Left hindlimb (tissue), 1 donor: ENCODE measurements around the gene TAOK2.

ENCODE experiments used
- DNase-seq: peaks from one replicate; pipeline ENCODE4 v3.0.0-alpha.2; 2018

Gene TAOK2

DNA sequence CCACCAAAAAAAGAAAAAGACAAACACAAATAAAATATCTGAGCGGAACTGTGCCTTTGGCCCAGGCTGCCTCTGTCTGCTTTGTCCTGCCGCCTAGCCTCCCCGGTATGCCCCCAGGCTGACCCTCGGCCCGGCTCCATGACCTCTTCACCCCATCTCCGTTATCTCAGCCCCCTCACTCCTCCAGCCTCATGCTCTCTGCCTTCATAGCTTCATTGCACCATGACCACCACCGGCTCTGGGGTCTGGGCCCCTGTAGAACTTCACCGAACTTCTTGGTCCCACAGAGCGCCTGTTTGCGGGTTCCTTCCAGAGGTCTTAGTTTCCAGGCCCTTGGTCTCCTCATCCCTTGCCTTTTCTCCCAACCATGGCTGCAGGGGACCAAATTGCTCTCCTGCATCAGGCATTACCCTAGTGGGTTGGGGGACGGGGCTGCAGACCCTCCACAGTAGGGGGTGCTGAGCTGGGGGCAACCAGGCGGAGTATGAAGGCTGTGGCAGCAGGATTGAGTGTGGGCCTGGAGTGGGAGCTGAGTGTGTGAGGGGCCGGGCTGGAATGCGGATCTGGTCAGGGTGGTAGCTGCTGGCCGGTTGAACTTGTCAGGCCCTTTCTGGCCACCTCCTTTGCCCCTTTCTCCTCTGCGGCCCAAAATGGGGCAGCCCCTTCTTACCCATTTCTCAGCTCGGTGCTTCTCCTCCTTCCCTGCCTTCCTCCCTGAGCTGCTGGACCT is 14.8 kb downstream of the TAOK2 start:
- no peak for DNase-seq

DNA sequence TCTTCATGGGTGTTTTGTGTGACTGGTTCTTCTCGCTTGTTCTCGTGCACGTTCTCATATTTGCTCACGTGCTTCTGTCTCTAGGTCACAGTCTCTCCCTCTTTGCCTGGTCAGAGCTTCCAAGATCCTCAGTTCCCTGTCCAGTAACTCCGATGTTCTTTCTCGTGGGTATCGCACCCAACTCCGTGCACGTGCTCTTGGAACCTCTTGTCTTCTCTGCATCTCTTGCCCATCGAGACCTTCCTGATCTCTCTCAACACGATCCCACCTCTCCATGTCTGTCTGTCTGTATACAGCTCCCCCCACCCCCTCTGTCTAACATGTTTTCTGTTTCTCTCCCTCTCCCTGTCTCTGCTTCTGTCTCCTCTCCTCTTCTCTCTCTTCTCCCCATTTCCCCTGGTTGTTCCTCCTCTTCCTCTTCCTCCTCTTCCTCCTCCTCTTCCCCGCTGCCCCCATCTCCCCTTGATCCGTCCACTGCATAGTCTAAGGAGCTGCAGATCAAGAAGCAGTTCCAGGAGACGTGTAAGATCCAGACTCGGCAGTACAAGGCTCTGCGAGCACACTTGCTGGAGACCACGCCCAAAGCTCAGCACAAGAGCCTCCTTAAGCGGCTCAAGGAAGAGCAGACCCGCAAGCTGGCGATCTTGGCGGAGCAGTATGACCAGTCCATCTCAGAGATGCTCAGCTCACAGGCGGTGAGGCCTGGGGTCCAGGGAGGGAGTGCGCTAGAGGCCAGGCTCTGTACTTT is 15.6 kb downstream of the TAOK2 start:
- no peak for DNase-seq

DNA sequence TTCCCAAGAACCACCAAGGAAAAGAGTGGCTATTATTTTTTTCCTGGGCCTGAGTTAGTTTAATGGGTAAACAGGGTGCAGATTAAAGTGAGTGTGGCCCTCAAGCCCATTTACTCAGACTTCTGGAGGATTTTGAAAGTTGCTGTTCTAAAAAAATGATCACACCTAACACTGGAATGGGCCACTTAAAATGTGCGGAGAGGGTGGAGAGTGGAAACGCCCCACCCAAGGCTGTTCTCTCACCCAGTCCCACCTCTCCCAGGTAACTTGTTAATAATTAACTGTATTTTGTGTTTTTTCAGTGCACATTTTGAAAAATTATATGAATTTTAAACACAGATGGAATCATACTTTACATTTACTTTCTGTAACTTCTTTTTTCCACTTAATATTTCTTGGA is 16.4 kb downstream of the TAOK2 start:
- no peak for DNase-seq

DNA sequence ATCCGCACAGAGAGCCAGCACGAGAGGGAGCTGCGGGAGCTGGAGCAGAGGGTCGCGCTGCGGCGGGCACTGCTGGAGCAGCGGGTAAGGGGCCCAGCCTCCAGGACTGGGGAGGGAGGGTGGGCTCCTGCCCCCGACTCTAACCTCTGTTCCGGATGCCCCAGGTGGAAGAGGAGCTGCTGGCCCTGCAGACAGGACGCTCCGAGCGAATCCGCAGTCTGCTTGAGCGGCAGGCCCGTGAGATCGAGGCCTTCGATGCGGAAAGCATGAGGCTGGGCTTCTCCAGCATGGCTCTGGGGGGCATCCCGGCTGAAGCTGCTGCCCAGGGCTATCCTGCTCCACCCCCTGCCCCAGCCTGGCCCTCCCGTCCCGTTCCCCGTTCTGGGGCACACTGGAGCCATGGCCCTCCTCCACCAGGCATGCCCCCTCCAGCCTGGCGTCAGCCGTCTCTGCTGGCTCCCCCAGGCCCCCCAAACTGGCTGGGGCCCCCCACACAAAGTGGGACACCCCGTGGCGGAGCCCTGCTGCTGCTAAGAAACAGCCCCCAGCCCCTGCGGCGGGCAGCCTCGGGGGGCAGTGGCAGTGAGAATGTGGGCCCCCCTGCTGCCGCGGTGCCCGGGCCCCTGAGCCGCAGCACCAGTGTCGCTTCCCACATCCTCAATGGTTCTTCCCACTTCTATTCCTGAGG is 17.4 kb downstream of the TAOK2 start:
- DNase-seq, result no peak

DNA sequence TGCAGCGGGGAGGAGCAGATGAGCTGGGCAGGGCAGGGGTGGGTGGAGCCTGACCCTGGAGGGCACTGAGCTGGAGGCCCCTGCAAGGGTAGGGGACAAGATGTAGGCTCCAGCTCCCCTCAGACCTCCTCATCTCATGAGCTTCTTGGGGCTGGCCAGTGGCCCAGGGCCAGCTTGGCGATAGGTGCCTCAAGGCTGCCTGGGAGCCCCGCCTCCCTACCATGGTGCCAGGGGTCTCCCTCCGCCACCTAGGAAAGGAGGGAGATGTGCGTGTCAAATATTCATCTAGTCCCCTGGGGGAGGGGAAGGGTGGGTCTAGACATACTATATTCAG is 17.9 kb downstream of the TAOK2 start:
- DNase-seq, result no peak

DNA sequence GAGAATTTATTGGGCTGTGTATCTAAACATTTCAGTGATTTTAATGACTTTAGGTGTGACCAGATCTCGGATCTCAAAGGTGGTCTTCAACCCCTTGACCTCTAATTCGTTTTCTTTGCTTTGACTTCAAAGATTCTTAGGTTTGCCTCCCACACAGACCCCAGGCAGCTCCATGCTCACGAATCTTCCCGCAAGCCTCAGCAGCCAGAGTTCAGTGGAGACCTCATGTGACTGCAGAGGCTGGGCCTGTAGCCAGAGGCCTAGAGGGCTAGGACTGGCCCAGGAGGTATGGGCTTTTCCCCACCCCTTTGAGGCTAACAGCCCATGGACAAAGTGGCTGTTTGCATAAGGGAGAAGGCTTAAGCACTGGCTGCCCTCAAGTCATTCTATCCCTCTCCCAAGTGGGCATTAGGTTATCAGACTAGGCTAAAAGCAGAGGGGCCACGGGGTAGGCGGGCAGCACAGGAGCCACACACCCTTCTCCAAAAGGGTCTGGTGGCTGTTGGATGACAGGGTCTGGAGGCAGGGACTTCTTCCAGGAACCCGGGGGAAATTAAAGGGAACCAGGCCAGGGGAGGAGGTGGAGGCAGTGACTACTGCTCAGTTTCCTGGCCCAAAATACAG is 18.8 kb downstream of the TAOK2 start:
- DNase-seq, result no peak

DNA sequence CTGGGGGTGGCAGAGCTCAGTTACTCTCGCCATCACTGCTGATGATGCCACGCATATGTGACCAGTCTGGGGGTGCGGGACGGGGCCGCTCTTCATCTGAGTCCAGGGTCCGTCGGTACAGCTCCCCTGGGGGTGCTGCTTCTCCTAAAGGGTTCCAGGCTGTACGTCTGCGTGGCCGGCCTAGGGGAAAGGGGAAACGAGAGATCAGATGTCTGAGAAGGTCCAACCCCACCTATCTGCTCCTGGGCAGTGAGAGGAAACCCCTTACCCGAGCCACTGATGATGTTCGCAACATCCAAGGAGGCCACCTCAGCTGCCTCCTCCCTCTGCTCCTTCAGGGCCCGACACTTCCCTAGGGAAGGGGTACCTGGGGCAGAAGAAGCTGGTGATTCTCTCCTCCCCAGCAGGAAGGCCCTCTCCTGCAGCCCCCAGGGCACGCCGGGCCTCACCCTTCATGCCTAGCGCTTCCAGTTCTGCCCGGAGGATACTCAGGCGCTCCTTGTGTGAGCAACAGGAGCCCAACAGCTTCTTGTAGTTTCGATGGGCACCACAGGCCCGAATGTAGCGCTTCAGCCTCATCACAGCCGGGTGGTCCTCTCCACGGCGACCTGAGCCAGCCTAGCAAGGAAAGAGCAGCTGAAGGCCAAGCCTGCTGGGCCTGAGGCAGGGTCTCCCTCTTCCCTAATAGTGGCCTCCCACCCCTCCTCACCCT is 19.7 kb downstream of the TAOK2 start:
- DNase-seq, result no peak

DNA sequence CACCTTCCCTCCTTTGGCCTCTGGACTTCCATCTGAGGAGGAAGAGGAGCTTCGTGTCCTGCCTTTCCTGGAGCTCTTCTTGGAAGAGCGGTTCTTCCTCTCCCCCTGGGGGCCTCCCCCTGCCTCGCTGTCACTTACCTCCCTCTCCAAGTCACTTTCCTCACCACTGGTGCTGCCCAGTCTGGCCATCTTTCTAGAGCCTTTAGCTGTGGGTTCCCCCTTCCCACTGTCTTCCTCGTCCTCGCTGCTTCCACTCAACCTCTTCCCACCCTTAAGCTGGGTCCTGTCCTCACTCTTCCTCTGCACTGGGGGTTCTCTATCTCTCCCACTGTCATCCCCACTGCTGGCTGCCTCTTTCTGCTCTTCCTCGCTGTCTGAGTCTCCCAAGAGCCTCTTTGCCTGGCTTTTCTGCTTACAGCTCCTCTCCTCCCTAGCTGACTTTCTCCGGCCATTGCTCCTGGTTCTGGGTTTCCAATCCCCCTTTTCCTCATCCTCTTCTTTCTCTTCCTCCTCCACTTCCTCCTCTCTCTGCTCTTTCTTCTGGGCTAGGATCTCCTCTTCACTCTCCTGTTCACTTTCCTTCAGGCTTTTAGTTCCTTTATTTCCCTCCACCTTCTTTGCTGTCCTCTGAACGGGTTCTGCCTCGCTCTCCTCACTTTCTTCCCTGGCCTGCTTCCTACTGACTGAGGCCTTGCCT is 20.4 kb downstream of the TAOK2 start:
- no peak for DNase-seq

DNA sequence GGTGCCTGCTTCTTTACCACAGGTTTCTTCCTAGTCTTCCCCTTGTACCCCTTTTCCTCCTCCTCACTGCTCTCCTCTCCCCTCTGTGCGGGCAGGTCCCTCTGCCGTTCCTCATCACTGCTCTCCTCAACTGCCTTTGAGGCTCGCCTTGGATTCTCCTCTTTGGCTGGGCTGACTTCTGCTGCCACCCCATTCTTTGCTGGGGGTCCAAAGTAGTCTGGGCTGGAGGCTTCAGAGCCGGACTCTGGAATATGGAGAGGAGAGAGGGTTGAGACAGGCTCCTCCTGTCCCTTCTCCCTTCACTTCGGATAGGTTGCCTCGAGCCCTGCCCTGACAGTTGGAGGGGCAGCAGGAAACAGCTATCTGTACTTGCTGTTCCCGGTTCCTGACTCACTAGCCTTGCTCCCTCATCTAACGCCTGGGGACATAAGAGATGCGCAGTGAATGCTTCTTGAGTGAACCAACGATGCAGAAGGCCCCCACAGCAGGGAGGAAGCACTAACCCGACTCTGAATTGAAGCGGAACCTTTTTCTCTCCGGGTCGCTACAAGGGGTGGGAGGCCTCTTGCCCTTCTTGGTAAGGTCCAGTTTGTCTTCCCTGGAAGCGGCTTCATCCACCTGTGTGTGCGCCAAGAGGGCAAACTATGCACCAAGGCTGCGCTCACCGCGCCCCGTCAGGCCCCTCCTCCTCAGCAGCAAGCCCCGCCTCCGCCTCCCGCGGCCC is 21.1 kb downstream of the TAOK2 start:
- no peak for DNase-seq

DNA sequence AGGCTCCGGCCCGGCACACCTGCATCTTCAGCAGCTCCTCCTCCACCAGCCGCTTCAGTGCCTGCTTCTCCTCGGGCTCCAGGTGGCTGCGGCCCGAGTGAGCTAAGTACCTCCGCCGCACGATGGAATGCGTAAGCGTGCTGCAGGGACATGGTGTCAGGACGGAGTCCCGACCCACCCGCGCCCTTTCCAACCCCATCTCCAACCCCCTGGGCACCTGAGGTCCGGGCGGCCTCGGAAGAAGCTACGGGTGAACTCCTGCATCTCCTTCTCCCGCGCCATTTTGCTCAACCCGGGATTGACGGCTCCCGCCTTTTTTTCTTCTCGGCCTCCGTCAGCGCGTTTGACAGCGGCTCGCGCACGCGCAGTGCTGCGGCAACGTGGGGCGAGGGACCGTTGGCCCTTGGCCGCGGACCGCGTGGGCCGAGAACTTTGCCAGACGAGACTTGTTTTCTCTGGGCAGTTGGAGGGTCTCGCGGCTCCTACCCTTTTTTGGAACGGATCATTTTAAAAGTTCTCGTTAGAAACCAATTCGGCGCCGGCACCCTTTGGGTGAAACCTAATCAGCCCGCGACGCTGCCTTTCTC is 21.7 kb downstream of the TAOK2 start, which contains the start of gene HIRIP3:
TSS of gene HIRIP3 (minus strand) at position 294 of the 587 bp plus-strand sequence. CDS start at position 282, 12 bp downstream.
- peak; percentile 90 for DNase-seq

DNA sequence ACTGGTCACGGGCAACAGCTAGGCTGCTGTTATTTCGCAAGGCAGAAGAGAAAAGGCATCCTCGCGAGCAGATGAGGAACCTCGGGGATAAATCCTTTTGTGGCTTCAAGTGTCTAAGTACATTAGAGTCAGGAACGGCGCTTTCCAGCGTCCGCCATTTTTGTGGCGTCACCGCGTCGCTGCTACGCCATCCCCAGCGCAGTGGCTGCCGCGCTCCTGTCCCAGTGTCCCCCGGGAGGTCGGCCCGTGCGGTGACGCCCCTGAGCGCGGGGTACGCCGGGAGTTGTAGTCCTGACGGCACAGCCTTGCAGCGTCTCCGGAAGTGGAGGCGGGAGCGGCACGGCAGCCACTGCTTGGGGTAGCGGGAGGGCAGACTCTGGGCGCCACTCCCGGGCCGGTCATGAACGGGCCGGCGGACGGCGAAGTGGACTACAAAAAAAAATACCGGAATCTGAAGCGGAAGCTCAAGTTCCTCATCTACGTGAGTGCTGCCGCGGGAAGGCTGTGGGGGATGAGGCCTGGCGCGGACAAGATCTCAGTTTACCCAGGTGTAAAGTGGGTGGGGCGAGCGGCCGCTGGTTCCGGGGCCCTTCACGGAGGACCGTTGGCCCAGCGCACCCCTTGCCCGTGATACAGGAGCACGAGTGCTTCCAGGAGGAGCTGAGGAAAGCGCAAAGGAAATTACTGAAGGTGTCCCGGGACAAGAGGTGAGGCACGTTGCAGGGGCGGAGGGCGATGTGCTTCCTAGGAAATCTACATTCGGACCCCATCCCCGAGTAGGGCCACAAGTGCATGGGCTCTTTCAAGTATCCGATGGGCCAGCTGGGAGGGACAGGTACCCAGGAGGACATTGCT is 22.5 kb downstream of the TAOK2 start, which contains the start of gene INO80E:
TSS of gene INO80E (plus strand) at position 331 of the 855 bp plus-strand sequence. CDS start at position 401, 70 bp downstream.
- peak; percentile 98 for DNase-seq

DNA sequence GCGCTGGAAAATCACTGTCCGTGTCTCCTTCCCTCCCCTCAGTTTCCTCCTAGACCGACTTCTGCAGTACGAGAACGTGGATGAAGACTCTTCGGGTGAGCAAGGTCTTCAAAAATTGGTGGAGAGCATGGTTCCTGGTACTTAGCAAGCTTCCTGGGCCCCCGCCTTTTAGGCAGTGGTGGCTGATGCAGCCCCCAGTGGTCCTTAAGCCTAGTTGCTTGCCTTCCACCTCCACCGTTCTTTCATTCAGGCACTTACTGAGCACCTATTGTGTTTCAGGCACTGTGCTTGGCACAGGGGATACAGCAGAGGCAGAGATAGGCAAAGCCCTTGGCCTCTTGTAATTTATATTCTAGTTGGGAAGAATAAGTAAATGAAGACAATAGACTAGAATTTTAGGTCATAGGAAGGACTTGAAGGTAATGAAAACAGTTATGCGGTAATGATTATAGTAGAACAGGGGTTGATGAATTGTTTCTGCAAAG is 23.1 kb downstream of the TAOK2 start:
- DNase-seq, result no peak

DNA sequence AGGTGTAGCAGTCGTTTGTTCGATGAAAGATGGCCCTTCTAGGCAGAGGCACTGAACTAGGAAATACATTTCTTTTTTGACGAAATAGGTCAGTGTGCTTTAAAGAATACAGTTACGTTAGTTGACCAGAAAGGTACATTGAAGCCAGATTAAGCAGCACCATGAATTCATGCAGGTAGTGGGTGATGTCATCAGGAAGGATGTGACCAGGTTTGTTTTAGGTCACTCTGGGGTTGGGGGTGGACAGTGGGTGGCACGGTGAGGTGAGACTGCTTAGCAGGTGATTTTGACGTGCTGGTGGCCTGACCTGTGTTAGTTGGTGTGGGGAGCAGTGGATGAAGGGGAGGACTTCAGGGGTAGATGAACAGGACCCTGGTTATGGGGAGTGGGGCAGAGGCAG is 25.9 kb downstream of the TAOK2 start:
- DNase-seq, result no peak

DNA sequence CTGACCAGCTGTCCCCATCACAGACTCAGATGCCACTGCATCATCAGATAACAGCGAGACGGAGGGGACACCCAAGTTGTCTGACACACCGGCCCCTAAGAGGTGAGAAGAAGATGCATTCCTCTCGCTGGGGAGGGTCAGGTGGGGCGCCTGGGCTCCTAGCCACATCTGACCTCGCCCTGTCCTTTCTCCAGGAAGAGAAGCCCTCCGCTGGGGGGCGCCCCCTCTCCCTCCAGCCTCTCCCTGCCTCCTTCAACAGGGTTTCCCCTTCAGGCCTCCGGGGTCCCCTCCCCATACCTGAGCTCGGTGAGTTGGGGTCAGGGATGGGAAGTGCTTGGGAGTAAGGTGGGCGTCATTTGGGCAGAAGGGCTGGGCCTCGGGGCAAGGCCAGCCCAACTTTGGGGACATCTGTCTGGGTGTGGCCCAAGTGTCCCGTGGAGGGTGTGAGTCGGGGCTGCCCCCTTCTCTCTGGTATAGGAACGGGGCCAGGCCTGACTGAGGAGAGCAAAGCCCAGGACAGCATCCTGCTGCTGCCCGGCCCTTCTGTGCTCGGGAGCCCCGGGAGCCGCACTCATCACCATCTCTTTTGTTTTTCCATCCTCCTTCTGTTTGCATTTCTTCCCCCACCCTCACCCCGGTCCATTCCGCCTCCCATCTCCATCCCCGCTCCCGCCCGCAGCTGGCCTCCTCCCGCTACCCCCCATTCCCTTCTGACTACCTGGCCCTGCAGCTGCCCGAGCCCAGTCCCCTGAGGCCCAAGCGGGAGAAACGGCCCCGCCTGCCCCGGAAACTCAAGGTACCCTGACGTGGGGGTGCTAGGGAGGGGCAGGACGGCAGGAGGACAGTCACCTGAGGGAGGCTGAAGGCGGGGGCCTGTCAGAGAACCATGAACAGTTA is 27.3 kb downstream of the TAOK2 start:
- no peak for DNase-seq

DNA sequence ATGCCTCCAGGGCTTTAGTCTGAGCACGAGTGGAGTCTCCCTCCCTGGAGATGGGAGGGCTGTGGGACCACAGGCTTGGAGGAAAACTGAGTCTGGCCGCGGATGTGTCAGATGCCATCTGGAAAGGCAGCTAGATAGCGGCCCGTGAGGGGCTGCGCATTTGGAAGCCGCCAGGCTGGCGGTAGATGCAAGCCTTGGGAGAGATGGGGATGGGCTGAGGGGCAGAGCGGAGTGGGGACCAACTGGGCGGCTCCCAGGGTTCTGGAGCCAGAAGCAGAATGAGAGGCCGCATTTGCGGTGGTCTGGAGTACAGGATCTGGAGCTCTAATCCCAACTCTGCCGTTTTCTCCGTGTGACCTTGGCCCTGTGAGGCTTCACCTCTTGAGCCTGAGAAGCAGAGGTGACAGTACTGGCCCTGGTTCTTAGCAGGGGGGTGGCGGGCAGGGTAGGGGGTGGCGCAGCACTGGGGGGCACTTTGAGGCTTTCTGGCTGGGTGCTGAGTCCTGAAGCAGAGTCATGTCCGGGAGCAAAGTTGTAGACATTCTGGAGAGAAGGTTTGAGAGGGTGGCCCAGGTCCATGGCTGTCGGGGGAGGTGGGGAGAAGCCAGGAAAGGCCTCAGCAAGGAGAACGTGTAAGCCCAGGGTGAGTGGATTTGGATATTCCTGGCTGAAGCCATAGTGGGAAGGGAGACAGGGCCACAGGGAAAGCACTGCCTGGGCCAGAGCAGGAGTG is 29.1 kb downstream of the TAOK2 start:
- DNase-seq, result no peak

DNA sequence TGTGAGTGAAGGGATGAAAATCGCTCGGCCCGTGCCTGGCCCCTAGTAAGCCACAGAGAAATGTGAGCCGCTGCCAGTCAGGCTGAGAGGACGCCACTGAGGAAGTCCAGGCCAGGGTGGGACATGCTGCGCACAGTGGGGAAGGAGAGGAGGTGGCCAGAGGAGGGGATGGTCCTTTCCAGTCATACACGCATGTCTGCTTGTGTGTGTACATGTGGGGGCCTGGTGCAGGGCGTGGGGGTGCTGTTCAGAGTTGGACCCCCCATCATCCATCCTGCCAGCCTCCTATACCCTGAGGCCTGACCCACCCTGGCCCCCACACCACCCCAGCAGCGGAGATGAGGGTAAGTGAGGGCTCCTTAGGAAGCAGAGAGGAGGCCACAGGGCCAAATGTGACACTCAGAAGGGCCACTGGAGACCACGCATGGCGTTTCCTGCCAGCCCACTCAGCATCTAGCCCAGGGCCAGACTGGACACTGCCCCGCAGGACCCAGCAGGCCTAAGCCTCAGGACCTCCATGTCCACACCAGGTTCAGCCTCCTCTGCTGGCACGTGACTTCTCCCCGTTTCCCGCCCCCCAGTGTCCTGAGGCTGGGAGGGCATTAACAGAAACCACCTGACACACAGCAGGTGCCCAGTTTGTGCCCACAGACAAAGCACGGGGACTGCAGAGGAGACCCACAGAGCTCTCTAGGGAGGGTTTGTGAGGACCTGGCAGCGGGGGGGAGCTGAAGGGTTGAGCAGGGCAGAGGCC is 30.2 kb downstream of the TAOK2 start:
- DNase-seq, result no peak

DNA sequence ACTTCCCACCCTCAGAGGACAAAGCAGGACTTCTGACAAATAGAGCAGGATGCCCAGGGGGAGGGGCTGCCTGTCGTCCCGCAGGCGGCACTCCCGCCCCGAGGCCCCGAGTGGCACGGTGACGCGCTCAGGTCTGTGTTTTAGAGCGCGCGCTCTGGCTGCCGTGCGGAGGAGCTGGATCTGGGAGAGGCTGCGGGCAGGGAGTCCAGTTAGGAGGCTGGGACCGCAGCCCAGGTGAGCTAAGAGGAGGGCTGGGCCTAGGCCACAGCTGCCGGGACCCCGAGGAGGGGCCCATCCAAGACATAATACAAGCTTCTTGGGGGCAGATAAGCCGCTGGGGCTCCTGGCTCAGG is 30.7 kb downstream of the TAOK2 start:
- no peak for DNase-seq
